Neutrophil (primary cell): ENCODE results near the gene NOD1.

Experiments used
- H3K27ac ChIP-seq: fragments of 200-600 bp; sonication (generic); 2 replicates; pipeline ENCODE4 v1.5.1; 2016; ENCODE audit warnings: mild to moderate bottlenecking, moderate library complexity
- H3K27me3 ChIP-seq: fragments of 200-600 bp; sonication (generic); 2 replicates; pipeline ENCODE4 v1.6.0; 2016; ENCODE audit warnings: mild to moderate bottlenecking
- H3K36me3 ChIP-seq: fragments of 200-600 bp; sonication (generic); 2 replicates; pipeline ENCODE4 v1.5.1; 2017
- H3K4me1 ChIP-seq, 2 experiments: fragments of 200-600 bp in 1 of 2; sonication (generic) in 1 of 2; 1 replicate in 1 of 2; 2 replicates in 1 of 2; pipeline versions ENCODE4 v1.5.1 to v1.6.1; 2013 to 2016; ENCODE audit warnings: low read depth in 1 of 2, low read length in 1 of 2, mild to moderate bottlenecking in 1 of 2, moderate library complexity in 1 of 2; ENCODE audit not compliant: control insufficient read depth in 1 of 2, insufficient read depth in 1 of 2
- H3K4me3 ChIP-seq, 2 experiments: fragments of 200-600 bp in 1 of 2; sonication (generic) in 1 of 2; 1 replicate in 1 of 2; 2 replicates in 1 of 2; pipeline ENCODE4 v1.5.1; 2013 to 2016; ENCODE audit warnings: low read depth in 1 of 2, low read length in 1 of 2, mild to moderate bottlenecking in 1 of 2, moderate library complexity in 1 of 2
- H3K9me3 ChIP-seq: fragments of 200-600 bp; sonication (generic); 2 replicates; pipeline ENCODE4 v1.5.1; 2016
- CTCF ChIP-seq: fragments of 200-600 bp; sonication (generic); IDR thresholded peaks from 2 replicates; pipeline ENCODE4 v1.5.1; 2016; ENCODE audit warnings: antibody characterized with exemption

NOD1 gene

GRCh38 chr7:30451539-30452279, 26.9 kb downstream of the NOD1 start:
- no peaks in the 10 kb centered on the region for H3K4me1 ChIP-seq
- H3K27me3 ChIP-seq = no peaks in the 10 kb centered on the region
- peaks cover 96% of the 10 kb centered on the region for H3K36me3 ChIP-seq
- no peak for TF ChIP-seq CTCF
- H3K9me3 ChIP-seq = no peaks in the 10 kb centered on the region
- H3K4me3 ChIP-seq = no peak overlapping the region
- no peak overlapping the region for H3K27ac ChIP-seq

GRCh38 chr7:30450983-30451497, 27.5 kb downstream of the NOD1 start:
- no peak for TF ChIP-seq CTCF
- no peaks in the 10 kb centered on the region for H3K9me3 ChIP-seq
- H3K27ac ChIP-seq = no peak overlapping the region
- peaks cover 91% of the 10 kb centered on the region for H3K36me3 ChIP-seq
- peaks cover 3 to 4% of the 10 kb centered on the region in 2 experiments for H3K4me1 ChIP-seq
- H3K27me3 ChIP-seq = no peaks in the 10 kb centered on the region
- H3K4me3 ChIP-seq = no peak overlapping the region

DNA sequence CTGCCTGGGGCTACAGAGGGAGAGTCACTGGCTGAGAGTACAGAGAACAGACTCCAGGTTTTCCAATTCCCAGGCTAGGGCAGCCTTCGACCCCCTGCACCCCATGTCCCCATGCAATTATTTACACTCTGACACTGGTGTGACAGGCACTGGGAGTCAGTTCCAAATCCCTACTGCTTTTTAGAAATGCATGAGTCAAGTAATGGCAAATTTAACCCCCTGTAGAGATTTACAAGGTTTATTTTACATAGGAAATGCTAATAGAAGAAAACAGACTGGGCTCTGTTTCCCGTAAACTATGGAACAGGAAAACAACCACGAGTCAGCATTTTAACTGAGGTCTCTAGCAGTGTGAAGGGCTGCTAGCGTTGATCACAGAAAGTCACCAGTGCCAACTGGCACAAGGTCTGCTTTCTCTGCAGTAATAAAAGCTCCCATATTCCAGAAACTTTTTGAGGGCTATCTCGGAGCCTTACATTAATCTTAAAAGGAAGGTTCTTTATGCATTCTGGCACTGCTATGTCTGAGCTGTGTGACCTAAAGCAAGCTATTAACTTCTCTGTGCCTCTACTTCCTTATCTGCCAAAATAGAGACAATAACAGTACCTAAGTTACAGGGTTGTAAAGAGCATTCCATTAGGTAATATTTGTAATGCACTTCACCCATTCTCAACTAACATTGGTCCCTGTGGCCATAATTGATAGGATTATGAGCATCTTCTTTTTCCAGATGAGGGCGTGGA, 28.2 kb downstream of the NOD1 start:
- Histone ChIP-seq H3K27ac (no peak overlapping the region), H3K36me3 (peaks cover 86% of the 10 kb centered on the region)

GRCh38 chr7:30448461-30449189, 30.0 kb downstream of the NOD1 start:
- Histone ChIP-seq H3K9me3 (no peaks in the 10 kb centered on the region), H3K27ac (no peak overlapping the region), H3K4me3 (no peak overlapping the region), H3K4me1 (peaks cover 11% of the 10 kb centered on the region in 2 experiments), H3K36me3 (peaks cover 68% of the 10 kb centered on the region), H3K27me3 (no peaks in the 10 kb centered on the region)
- no peak for TF ChIP-seq CTCF

More for the DNA sequence above, 28.2 kb downstream of the NOD1 start:
- Histone ChIP-seq H3K27me3 (no peaks in the 10 kb centered on the region), H3K9me3 (no peaks in the 10 kb centered on the region), H3K4me3 (no peak overlapping the region), H3K4me1 (peaks cover 8 to 9% of the 10 kb centered on the region in 2 experiments)
- no peak for TF ChIP-seq CTCF

DNA sequence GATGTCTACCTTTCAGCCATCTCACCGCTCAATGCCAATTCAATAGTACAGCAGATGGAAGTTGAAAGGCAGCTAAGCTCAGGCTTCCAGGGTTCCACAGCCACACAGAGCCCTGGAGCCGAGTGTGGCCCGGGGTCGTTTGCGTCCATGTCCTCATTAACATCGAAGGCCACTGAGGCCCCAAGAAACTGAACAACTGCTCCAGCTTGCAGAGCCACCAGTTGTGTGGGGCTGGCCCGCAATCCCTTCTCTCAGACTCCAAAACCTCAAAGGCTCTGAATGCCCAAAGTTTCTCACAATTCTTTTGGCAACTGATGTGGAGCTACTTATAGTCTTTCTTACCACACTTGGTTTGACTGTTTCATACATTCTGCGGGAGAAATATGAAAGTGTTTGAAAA, 31.1 kb downstream of the NOD1 start:
- peaks cover 57% of the 10 kb centered on the region for H3K36me3 ChIP-seq

More for the DNA sequence above, 31.1 kb downstream of the NOD1 start:
- no peaks in the 10 kb centered on the region for H3K27me3 ChIP-seq
- no peak overlapping the region for H3K4me3 ChIP-seq
- no peak for TF ChIP-seq CTCF
- H3K27ac ChIP-seq = no peak overlapping the region
- peaks cover 11% of the 10 kb centered on the region in 2 experiments for H3K4me1 ChIP-seq
- no peaks in the 10 kb centered on the region for H3K9me3 ChIP-seq
